Measurements from ENCODE around the gene SMCO1. TPM values are rescaled to one million over a fixed set of nuclear protein-coding genes. Genes with fewer than 3 reads are reported as not detected.
A peak's percentile ranks its signal among the peaks of the same experiment; 100 is the strongest.
"Not testable (repeated sequence)": the region's sequence is repeated elsewhere in the genome, so short reads cannot be mapped to it uniquely, and the experiment has no call there.

The SMCO1 gene
- total RNA-seq, 3 donors from 2014 or later (not counting 1 experiment from before 2014, with no cell fraction given), result not detected

GRCh38 chr3:196504556-196504955 is 10.6 kb downstream of the SMCO1 start:
- H3K27ac ChIP-seq (ENCODE audit: low read length), result no peak overlapping the region
- no peak overlapping the region for H3K4me3 ChIP-seq (ENCODE audit: low read length)
- H3K36me3 ChIP-seq (ENCODE audit: control insufficient read depth, insufficient read depth, low read length), result no peaks in the 10 kb centered on the region
- H3K4me1 ChIP-seq (ENCODE audit: control insufficient read depth, insufficient read depth, low read length), result peaks cover 24% of the 10 kb centered on the region
- Mint-ChIP-seq H3K27ac (peak overlapping the region; percentile 94 to 97), H3K36me3 (no peaks in the 10 kb centered on the region), H3K4me1 (peaks cover 33 to 38% of the 10 kb centered on the region in 2 donors), H3K4me3 (peak overlapping the region; percentile 17), H3K27me3 (ENCODE audit: low read depth in 2 of 2) (no peaks in the 10 kb centered on the region), H3K9me3 (no peaks in the 10 kb centered on the region)
- no peaks in the 10 kb centered on the region for H3K27me3 ChIP-seq (ENCODE audit: control insufficient read depth, insufficient read depth, low read length)
- intact Hi-C loops (cut with micrococcal nuclease), result loop anchor here (5.0 kb wide), 3 partner anchors 138 to 597 kb away; partner anchors contain the start of genes DYNLT2B and TNK2
- DNase-seq (peak in 1 of 2 donors; percentile 27), ATAC-seq (no peak)
- 92% methylated on average over 6 of the region's 6 CpGs for WGBS (ENCODE audit: insufficient coverage)
- TF ChIP-seq CTCF (IDR thresholded peaks at IDR 0.05), result no peak
- no peaks in the 10 kb centered on the region for H3K9me3 ChIP-seq (ENCODE audit: control insufficient read depth, insufficient read depth, low read length)

- ATAC-seq; H3K27me3 Mint-ChIP-seq (ENCODE audit: low read depth in 2 of 2); H3K27me3 ChIP-seq (ENCODE audit: control insufficient read depth, insufficient read depth, low read length); H3K36me3 Mint-ChIP-seq; H3K9me3 Mint-ChIP-seq; H3K9me3 ChIP-seq (ENCODE audit: control insufficient read depth, insufficient read depth, low read length); H3K36me3 ChIP-seq (ENCODE audit: control insufficient read depth, insufficient read depth, low read length): not testable (repeated sequence)
- Mint-ChIP-seq H3K4me3 (peak overlapping the region; percentile 99), H3K4me1 (peaks cover 38 to 43% of the 10 kb centered on the region in 2 donors), H3K27ac (peak overlapping the region; percentile 94 to 97)
- Histone ChIP-seq H3K27ac (ENCODE audit: low read length) (peak overlapping the region; percentile 86), H3K4me3 (ENCODE audit: low read length) (peak overlapping the region; percentile 87), H3K4me1 (ENCODE audit: control insufficient read depth, insufficient read depth, low read length) (peaks cover 29% of the 10 kb centered on the region)
- WGBS (ENCODE audit: insufficient coverage), result 24% methylated on average over 7 of the region's 7 CpGs
- DNase-seq, result peak in 1 of 2 donors; percentile 23
- intact Hi-C loops (cut with micrococcal nuclease), result loop anchor here (5.0 kb wide), 3 partner anchors 138 to 597 kb away; partner anchors contain the start of genes DYNLT2B and TNK2
These were observed 11.1 kb downstream of the SMCO1 start for GRCh38 chr3:196504077-196504398.

- H3K27me3 ChIP-seq (ENCODE audit: control insufficient read depth, insufficient read depth, low read length), result no peaks in the 10 kb centered on the region
These were observed 11.7 kb downstream of the SMCO1 start, which contains the start of gene RNF168 for GRCh38 chr3:196503196-196504076. Gene RNF168 (minus strand): TSS chr3:196503768. CDS start chr3:196503173, 595 bp downstream.

More at GRCh38 chr3:196503196-196504076, 11.7 kb downstream of the SMCO1 start, which contains the start of gene RNF168:
- no peaks in the 10 kb centered on the region for H3K36me3 Mint-ChIP-seq
- no peaks in the 10 kb centered on the region for H3K27me3 Mint-ChIP-seq (ENCODE audit: low read depth in 2 of 2)
- H3K4me1 Mint-ChIP-seq, result peaks cover 44 to 49% of the 10 kb centered on the region in 2 donors
- peak within 1 kb of the TSS; percentile 94 to 97 for H3K27ac Mint-ChIP-seq
- intact Hi-C loops (cut with micrococcal nuclease), result loop anchor here (1.0 to 5.0 kb wide), 5 partner anchors 71 to 596 kb away; partner anchors contain the start of genes DYNLT2B, TNK2 and UBXN7
- H3K4me3 Mint-ChIP-seq, result peak within 1 kb of the TSS; percentile 99
- H3K9me3 Mint-ChIP-seq, result no peaks in the 10 kb centered on the region
- Histone ChIP-seq H3K4me3 (ENCODE audit: low read length) (peak within 1 kb of the TSS; percentile 87), H3K27ac (ENCODE audit: low read length) (peak within 1 kb of the TSS; percentile 86), H3K4me1 (ENCODE audit: control insufficient read depth, insufficient read depth, low read length) (peaks cover 30% of the 10 kb centered on the region), H3K36me3 (ENCODE audit: control insufficient read depth, insufficient read depth, low read length) (no peaks in the 10 kb centered on the region), H3K9me3 (ENCODE audit: control insufficient read depth, insufficient read depth, low read length) (no peaks in the 10 kb centered on the region)
- ATAC-seq, result peak; percentile 75 to 87 (median 86)
- DNase-seq, result peak; percentile 77 to 95
- TF ChIP-seq CTCF (IDR thresholded peaks at IDR 0.05), result no peak
- WGBS (ENCODE audit: insufficient coverage), result under 1% methylated on average over 75 of the region's 75 CpGs
